Measurements from ENCODE around the gene USP38.
"Not testable (repeated sequence)": the region's sequence is repeated elsewhere in the genome, so short reads cannot be mapped to it uniquely, and the experiment has no call there.

Gene USP38

GRCh38 chr4:143232277-143232676, 47.6 kb downstream of the USP38 start:
- no peak overlapping the region for H3K4me3 ChIP-seq (ENCODE audit: low read length)
- DNase-seq (ENCODE audit: low read depth): no peak
- no peak for TF ChIP-seq CTCF (IDR thresholded peaks at IDR 0.05; ENCODE audit: insufficient read depth, low read depth, low read length, missing control alignments)

- H3K4me3 ChIP-seq (ENCODE audit: low read length): no peak overlapping the region
- no peak for TF ChIP-seq CTCF (IDR thresholded peaks at IDR 0.05; ENCODE audit: insufficient read depth, low read depth, low read length, missing control alignments)
- no peak for DNase-seq (ENCODE audit: low read depth)
These were observed 49.4 kb downstream of the USP38 start for GRCh38 chr4:143234153-143234552.

- DNase-seq (ENCODE audit: low read depth): not testable (repeated sequence)
These were observed 52.5 kb downstream of the USP38 start for GRCh38 chr4:143237195-143237594.

GRCh38 chr4:143240939-143241679, 56.4 kb downstream of the USP38 start:
- no peak for TF ChIP-seq CTCF (IDR thresholded peaks at IDR 0.05; ENCODE audit: insufficient read depth, low read depth, low read length, missing control alignments)
- no peak for DNase-seq (ENCODE audit: low read depth)

More at GRCh38 chr4:143237195-143237594, 52.5 kb downstream of the USP38 start:
- H3K4me3 ChIP-seq (ENCODE audit: low read length): not testable (repeated sequence)

GRCh38 chr4:143241892-143242291, 57.2 kb downstream of the USP38 start:
- no peak overlapping the region for H3K4me3 ChIP-seq (ENCODE audit: low read length)
- no peak for TF ChIP-seq CTCF (IDR thresholded peaks at IDR 0.05; ENCODE audit: insufficient read depth, low read depth, low read length, missing control alignments)
- peak; percentile 75 for DNase-seq (ENCODE audit: low read depth)

More at GRCh38 chr4:143240939-143241679, 56.4 kb downstream of the USP38 start:
- H3K4me3 ChIP-seq (ENCODE audit: low read length): no peak overlapping the region

- no peak for TF ChIP-seq CTCF (IDR thresholded peaks at IDR 0.05; ENCODE audit: insufficient read depth, low read depth, low read length, missing control alignments)
- no peak overlapping the region for H3K4me3 ChIP-seq (ENCODE audit: low read length)
- DNase-seq (ENCODE audit: low read depth): no peak
These were observed 58.3 kb downstream of the USP38 start for GRCh38 chr4:143243041-143243440.

GRCh38 chr4:143246977-143247376, 62.3 kb downstream of the USP38 start:
- no peak for TF ChIP-seq CTCF (IDR thresholded peaks at IDR 0.05; ENCODE audit: insufficient read depth, low read depth, low read length, missing control alignments)
- no peak for DNase-seq (ENCODE audit: low read depth)
- no peak overlapping the region for H3K4me3 ChIP-seq (ENCODE audit: low read length)

All from epithelial cell of esophagus (primary cell).